ENCODE measurements around the gene SLC4A5. TPM values are rescaled to one million over a fixed set of nuclear protein-coding genes. Genes with fewer than 3 reads are reported as not detected.

SLC4A5 gene
- total RNA-seq, 1 donor from 2014 or later = 4.2 TPM

GRCh38 chr2:74390606-74391005 lies 47.4 kb upstream of the SLC4A5 start:
- H3K4me1 ChIP-seq = peaks cover 36% of the 10 kb centered on the region
- TF ChIP-seq CTCF (IDR thresholded peaks at IDR 0.05) = no peak
- peak overlapping the region; percentile 82 for H3K4me3 ChIP-seq
- no peak overlapping the region for H3K27ac ChIP-seq
- peaks cover under 1% of the 10 kb centered on the region for H3K36me3 ChIP-seq
- intact Hi-C loops (cut with DNase I) = no loop called here
- ATAC-seq (no peak), DNase-seq (no peak)
- H3K9me3 ChIP-seq = no peaks in the 10 kb centered on the region
- no peaks in the 10 kb centered on the region for H3K27me3 ChIP-seq (ENCODE audit: low read depth)

- H3K36me3 ChIP-seq = peaks cover 9% of the 10 kb centered on the region
- no peak for DNase-seq
- H3K4me3 ChIP-seq = no peak overlapping the region
- TF ChIP-seq CTCF (IDR thresholded peaks at IDR 0.05) = no peak
- ATAC-seq = no peak
- no peaks in the 10 kb centered on the region for H3K9me3 ChIP-seq
- H3K27me3 ChIP-seq (ENCODE audit: low read depth) = no peaks in the 10 kb centered on the region
- H3K4me1 ChIP-seq = peaks cover 67% of the 10 kb centered on the region
- H3K27ac ChIP-seq = no peak overlapping the region
- intact Hi-C loops (cut with DNase I) = no loop called here
Observed at GRCh38 chr2:74387346-74387745, 44.1 kb upstream of the SLC4A5 start.

- Histone ChIP-seq H3K27ac (no peak overlapping the region), H3K9me3 (no peaks in the 10 kb centered on the region), H3K36me3 (peaks cover 9% of the 10 kb centered on the region), H3K27me3 (ENCODE audit: low read depth) (no peaks in the 10 kb centered on the region), H3K4me1 (peaks cover 74% of the 10 kb centered on the region), H3K4me3 (no peak overlapping the region)
- no peak for DNase-seq
- ATAC-seq = peak; percentile 5 to 31
- intact Hi-C loops (cut with DNase I) = no loop called here
- no peak for TF ChIP-seq CTCF (IDR thresholded peaks at IDR 0.05)
Observed at GRCh38 chr2:74385396-74385795, 42.2 kb upstream of the SLC4A5 start.

- H3K27ac ChIP-seq = peak overlapping the region; percentile 44
- no peak overlapping the region for H3K4me3 ChIP-seq
- peaks cover 9% of the 10 kb centered on the region for H3K36me3 ChIP-seq
- H3K27me3 ChIP-seq (ENCODE audit: low read depth) = no peaks in the 10 kb centered on the region
- DNase-seq (no peak), ATAC-seq (no peak)
- H3K9me3 ChIP-seq = no peaks in the 10 kb centered on the region
- intact Hi-C loops (cut with DNase I) = no loop called here
- H3K4me1 ChIP-seq = peaks cover 74% of the 10 kb centered on the region
- TF ChIP-seq CTCF (IDR thresholded peaks at IDR 0.05) = no peak
Observed at GRCh38 chr2:74384051-74384450, 40.8 kb upstream of the SLC4A5 start.

- peak overlapping the region; percentile 44 for H3K27ac ChIP-seq
- ATAC-seq = peak; percentile 77 to 89
- peaks cover 67% of the 10 kb centered on the region for H3K4me1 ChIP-seq
- intact Hi-C loops (cut with DNase I) = no loop called here
- no peak overlapping the region for H3K4me3 ChIP-seq
- H3K36me3 ChIP-seq = peaks cover 9% of the 10 kb centered on the region
- no peaks in the 10 kb centered on the region for H3K27me3 ChIP-seq (ENCODE audit: low read depth)
- no peaks in the 10 kb centered on the region for H3K9me3 ChIP-seq
- no peak for DNase-seq
- TF ChIP-seq CTCF (IDR thresholded peaks at IDR 0.05) = no peak
Observed at GRCh38 chr2:74383254-74383653, 40.0 kb upstream of the SLC4A5 start.

- no peak for TF ChIP-seq CTCF (IDR thresholded peaks at IDR 0.05)
- peaks cover 65% of the 10 kb centered on the region for H3K4me1 ChIP-seq
- intact Hi-C loops (cut with DNase I) = no loop called here
- peak overlapping the region; percentile 44 for H3K27ac ChIP-seq
- ATAC-seq (no peak), DNase-seq (no peak)
- H3K27me3 ChIP-seq (ENCODE audit: low read depth) = no peaks in the 10 kb centered on the region
- no peaks in the 10 kb centered on the region for H3K9me3 ChIP-seq
- no peak overlapping the region for H3K4me3 ChIP-seq
- peaks cover 23% of the 10 kb centered on the region for H3K36me3 ChIP-seq
Observed at GRCh38 chr2:74381751-74382150, 38.5 kb upstream of the SLC4A5 start.
